ENCODE data around the gene LIFR.

DNA sequence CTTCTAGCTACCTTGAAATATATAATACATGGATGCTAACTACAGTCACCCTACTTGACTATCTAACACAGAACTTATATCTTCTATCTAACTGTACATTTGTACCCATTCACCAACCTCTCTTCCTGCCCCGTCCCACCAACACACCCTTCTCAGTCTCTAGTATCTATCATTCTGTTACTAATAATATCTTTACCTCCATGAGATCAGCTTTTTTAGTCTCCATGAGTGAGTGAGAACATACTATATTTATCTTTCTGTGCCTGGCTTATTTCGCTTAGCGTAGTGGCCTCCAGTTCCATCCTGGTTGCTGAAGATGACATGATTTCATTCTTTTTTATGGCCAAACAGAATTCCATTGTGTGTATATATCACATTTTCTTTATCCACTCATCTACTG is 37.0 kb downstream of the LIFR start:
- TF ChIP-seq, protein P1, sequence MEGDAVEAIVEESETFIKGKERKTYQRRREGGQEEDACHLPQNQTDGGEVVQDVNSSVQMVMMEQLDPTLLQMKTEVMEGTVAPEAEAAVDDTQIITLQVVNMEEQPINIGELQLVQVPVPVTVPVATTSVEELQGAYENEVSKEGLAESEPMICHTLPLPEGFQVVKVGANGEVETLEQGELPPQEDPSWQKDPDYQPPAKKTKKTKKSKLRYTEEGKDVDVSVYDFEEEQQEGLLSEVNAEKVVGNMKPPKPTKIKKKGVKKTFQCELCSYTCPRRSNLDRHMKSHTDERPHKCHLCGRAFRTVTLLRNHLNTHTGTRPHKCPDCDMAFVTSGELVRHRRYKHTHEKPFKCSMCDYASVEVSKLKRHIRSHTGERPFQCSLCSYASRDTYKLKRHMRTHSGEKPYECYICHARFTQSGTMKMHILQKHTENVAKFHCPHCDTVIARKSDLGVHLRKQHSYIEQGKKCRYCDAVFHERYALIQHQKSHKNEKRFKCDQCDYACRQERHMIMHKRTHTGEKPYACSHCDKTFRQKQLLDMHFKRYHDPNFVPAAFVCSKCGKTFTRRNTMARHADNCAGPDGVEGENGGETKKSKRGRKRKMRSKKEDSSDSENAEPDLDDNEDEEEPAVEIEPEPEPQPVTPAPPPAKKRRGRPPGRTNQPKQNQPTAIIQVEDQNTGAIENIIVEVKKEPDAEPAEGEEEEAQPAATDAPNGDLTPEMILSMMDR (conservative IDR thresholded peaks at IDR 0.05 in 1 of 2, IDR thresholded peaks at IDR 0.05 in 1 of 2; ENCODE audit: low read depth in 1 of 2, low read length in 2 of 2), result no peak
- TF ChIP-seq EZH2 (IDR thresholded peaks at IDR 0.05; ENCODE audit: low read length, missing control alignments), result no peak
